ENCODE data around the gene MBD2.
A peak's percentile ranks its signal among the peaks of the same experiment; 100 is the strongest.
"Not testable (repeated sequence)": the region's sequence is repeated elsewhere in the genome, so short reads cannot be mapped to it uniquely, and the experiment has no call there.

MBD2 gene

GRCh38 chr18:54261894-54262293 lies 37.4 kb upstream of the MBD2 start:
- no peaks in the 10 kb centered on the region for H3K79me1 ChIP-seq (ENCODE audit: low read length)
- H2AK5ac ChIP-seq (ENCODE audit: low read length): no peak overlapping the region
- H2BK15ac ChIP-seq (replicated peaks; ENCODE audit: low read depth): no peak overlapping the region
- H3K23ac ChIP-seq (ENCODE audit: low read length): no peak overlapping the region
- no CpG with 5 or more reads among the region's 3 CpGs for WGBS (ENCODE audit: extremely low coverage, insufficient coverage, low lambda C conversion rate)
- no peaks in the 10 kb centered on the region for H3K36me3 ChIP-seq (ENCODE audit: control insufficient read depth, insufficient read depth, low read length)
- no peak for DNase-seq
- no peak overlapping the region for H3K18ac ChIP-seq (ENCODE audit: low read length)
- no peak overlapping the region for H4K5ac ChIP-seq (ENCODE audit: low read length)
- no peak overlapping the region for H3K9ac ChIP-seq (ENCODE audit: low read length)
- H3K4me3 ChIP-seq (ENCODE audit: low read length): no peak overlapping the region
- H3K56ac ChIP-seq (ENCODE audit: low read length): no peak overlapping the region
- H3K27me3 ChIP-seq (ENCODE audit: insufficient read depth, low read length, poor library complexity): no peaks in the 10 kb centered on the region
- H3K79me2 ChIP-seq (ENCODE audit: control insufficient read depth, insufficient read depth, low read length): no peaks in the 10 kb centered on the region
- H3K4ac ChIP-seq (ENCODE audit: low read depth, low read length): no peak overlapping the region
- H4K8ac ChIP-seq (ENCODE audit: low read depth, low read length): no peak overlapping the region
- H2BK120ac ChIP-seq (ENCODE audit: low read depth, low read length): no peak overlapping the region
- H3K27ac ChIP-seq (ENCODE audit: low read depth, low read length): no peak overlapping the region
- no peaks in the 10 kb centered on the region for H3K4me1 ChIP-seq (ENCODE audit: control insufficient read depth, low read depth, low read length)
- no peak overlapping the region for H3K4me2 ChIP-seq (ENCODE audit: low read length)
- H2BK5ac ChIP-seq (ENCODE audit: low read length): no peak overlapping the region

- Histone ChIP-seq H2BK120ac (ENCODE audit: low read depth, low read length) (no peak overlapping the region), H3K36me3 (ENCODE audit: control insufficient read depth, insufficient read depth, low read length) (no peaks in the 10 kb centered on the region), H4K5ac (ENCODE audit: low read length) (no peak overlapping the region), H3K4me1 (ENCODE audit: control insufficient read depth, low read depth, low read length) (no peaks in the 10 kb centered on the region), H3K56ac (ENCODE audit: low read length) (no peak overlapping the region), H3K27ac (ENCODE audit: low read depth, low read length) (no peak overlapping the region), H3K4me2 (ENCODE audit: low read length) (no peak overlapping the region), H3K9ac (ENCODE audit: low read length) (no peak overlapping the region), H2AK5ac (ENCODE audit: low read length) (no peak overlapping the region), H3K23ac (ENCODE audit: low read length) (no peak overlapping the region), H2BK15ac (replicated peaks; ENCODE audit: low read depth) (peak overlapping the region; percentile 6), H3K27me3 (ENCODE audit: insufficient read depth, low read length, poor library complexity) (no peaks in the 10 kb centered on the region), H3K4ac (ENCODE audit: low read depth, low read length) (no peak overlapping the region), H3K4me3 (ENCODE audit: low read length) (no peak overlapping the region), H3K18ac (ENCODE audit: low read length) (no peak overlapping the region), H2BK5ac (ENCODE audit: low read length) (no peak overlapping the region), H4K8ac (ENCODE audit: low read depth, low read length) (no peak overlapping the region), H3K79me1 (ENCODE audit: low read length) (no peaks in the 10 kb centered on the region), H3K79me2 (ENCODE audit: control insufficient read depth, insufficient read depth, low read length) (no peaks in the 10 kb centered on the region)
- WGBS (ENCODE audit: extremely low coverage, insufficient coverage, low lambda C conversion rate): no CpG with 5 or more reads among the region's 9 CpGs
- DNase-seq: no peak
Measured at GRCh38 chr18:54260396-54261072, 36.1 kb upstream of the MBD2 start.

- not testable (repeated sequence) for H3K4ac ChIP-seq (ENCODE audit: low read depth, low read length); H3K36me3 ChIP-seq (ENCODE audit: control insufficient read depth, insufficient read depth, low read length); H2BK15ac ChIP-seq (replicated peaks; ENCODE audit: low read depth); H3K56ac ChIP-seq (ENCODE audit: low read length); H3K79me2 ChIP-seq (ENCODE audit: control insufficient read depth, insufficient read depth, low read length); H4K8ac ChIP-seq (ENCODE audit: low read depth, low read length); H3K27ac ChIP-seq (ENCODE audit: low read depth, low read length); H3K4me3 ChIP-seq (ENCODE audit: low read length); H3K18ac ChIP-seq (ENCODE audit: low read length); H3K79me1 ChIP-seq (ENCODE audit: low read length); H3K4me2 ChIP-seq (ENCODE audit: low read length); H4K5ac ChIP-seq (ENCODE audit: low read length); H2BK5ac ChIP-seq (ENCODE audit: low read length); H3K4me1 ChIP-seq (ENCODE audit: control insufficient read depth, low read depth, low read length); H3K9ac ChIP-seq (ENCODE audit: low read length); H3K23ac ChIP-seq (ENCODE audit: low read length); H3K27me3 ChIP-seq (ENCODE audit: insufficient read depth, low read length, poor library complexity); H2AK5ac ChIP-seq (ENCODE audit: low read length); H2BK120ac ChIP-seq (ENCODE audit: low read depth, low read length)
- WGBS (ENCODE audit: extremely low coverage, insufficient coverage, low lambda C conversion rate): no CpG with 5 or more reads among the region's 6 CpGs
- DNase-seq: peak; percentile 63
Measured at GRCh38 chr18:54257818-54258217, 33.3 kb upstream of the MBD2 start.

GRCh38 chr18:54257015-54257414 lies 32.5 kb upstream of the MBD2 start:
- no peak overlapping the region for H2BK15ac ChIP-seq (replicated peaks; ENCODE audit: low read depth)
- no peaks in the 10 kb centered on the region for H3K79me1 ChIP-seq (ENCODE audit: low read length)
- H2BK5ac ChIP-seq (ENCODE audit: low read length): no peak overlapping the region
- H3K18ac ChIP-seq (ENCODE audit: low read length): no peak overlapping the region
- no peaks in the 10 kb centered on the region for H3K36me3 ChIP-seq (ENCODE audit: control insufficient read depth, insufficient read depth, low read length)
- H3K9ac ChIP-seq (ENCODE audit: low read length): no peak overlapping the region
- no peak overlapping the region for H3K27ac ChIP-seq (ENCODE audit: low read depth, low read length)
- no peak overlapping the region for H2AK5ac ChIP-seq (ENCODE audit: low read length)
- H4K5ac ChIP-seq (ENCODE audit: low read length): no peak overlapping the region
- H2BK120ac ChIP-seq (ENCODE audit: low read depth, low read length): no peak overlapping the region
- H3K4me3 ChIP-seq (ENCODE audit: low read length): no peak overlapping the region
- no peak overlapping the region for H4K8ac ChIP-seq (ENCODE audit: low read depth, low read length)
- no peak overlapping the region for H3K23ac ChIP-seq (ENCODE audit: low read length)
- DNase-seq: no peak
- H3K4me1 ChIP-seq (ENCODE audit: control insufficient read depth, low read depth, low read length): no peaks in the 10 kb centered on the region
- no CpG with 5 or more reads among the region's 2 CpGs for WGBS (ENCODE audit: extremely low coverage, insufficient coverage, low lambda C conversion rate)
- H3K4me2 ChIP-seq (ENCODE audit: low read length): no peak overlapping the region
- no peak overlapping the region for H3K56ac ChIP-seq (ENCODE audit: low read length)
- H3K4ac ChIP-seq (ENCODE audit: low read depth, low read length): no peak overlapping the region
- H3K79me2 ChIP-seq (ENCODE audit: control insufficient read depth, insufficient read depth, low read length): no peaks in the 10 kb centered on the region
- no peaks in the 10 kb centered on the region for H3K27me3 ChIP-seq (ENCODE audit: insufficient read depth, low read length, poor library complexity)

GRCh38 chr18:54255141-54255540 lies 30.7 kb upstream of the MBD2 start:
- no peak overlapping the region for H3K27ac ChIP-seq (ENCODE audit: low read depth, low read length)
- no peak overlapping the region for H2BK15ac ChIP-seq (replicated peaks; ENCODE audit: low read depth)
- no peaks in the 10 kb centered on the region for H3K36me3 ChIP-seq (ENCODE audit: control insufficient read depth, insufficient read depth, low read length)
- no peaks in the 10 kb centered on the region for H3K4me1 ChIP-seq (ENCODE audit: control insufficient read depth, low read depth, low read length)
- H3K79me2 ChIP-seq (ENCODE audit: control insufficient read depth, insufficient read depth, low read length): no peaks in the 10 kb centered on the region
- H4K5ac ChIP-seq (ENCODE audit: low read length): no peak overlapping the region
- no peak overlapping the region for H3K4ac ChIP-seq (ENCODE audit: low read depth, low read length)
- no peak overlapping the region for H3K18ac ChIP-seq (ENCODE audit: low read length)
- no peak overlapping the region for H2BK5ac ChIP-seq (ENCODE audit: low read length)
- H3K4me3 ChIP-seq (ENCODE audit: low read length): no peak overlapping the region
- H3K27me3 ChIP-seq (ENCODE audit: insufficient read depth, low read length, poor library complexity): no peaks in the 10 kb centered on the region
- no peak overlapping the region for H2AK5ac ChIP-seq (ENCODE audit: low read length)
- H3K4me2 ChIP-seq (ENCODE audit: low read length): no peak overlapping the region
- DNase-seq: no peak
- H3K56ac ChIP-seq (ENCODE audit: low read length): no peak overlapping the region
- no peak overlapping the region for H3K23ac ChIP-seq (ENCODE audit: low read length)
- no CpG with 5 or more reads among the region's 1 CpG for WGBS (ENCODE audit: extremely low coverage, insufficient coverage, low lambda C conversion rate)
- H4K8ac ChIP-seq (ENCODE audit: low read depth, low read length): no peak overlapping the region
- H3K9ac ChIP-seq (ENCODE audit: low read length): no peak overlapping the region
- no peak overlapping the region for H2BK120ac ChIP-seq (ENCODE audit: low read depth, low read length)
- no peaks in the 10 kb centered on the region for H3K79me1 ChIP-seq (ENCODE audit: low read length)

GRCh38 chr18:54254265-54254758 lies 29.8 kb upstream of the MBD2 start:
- Histone ChIP-seq H3K79me2 (ENCODE audit: control insufficient read depth, insufficient read depth, low read length) (no peaks in the 10 kb centered on the region), H3K9ac (ENCODE audit: low read length) (no peak overlapping the region), H3K23ac (ENCODE audit: low read length) (no peak overlapping the region), H4K5ac (ENCODE audit: low read length) (no peak overlapping the region), H3K4me1 (ENCODE audit: control insufficient read depth, low read depth, low read length) (no peaks in the 10 kb centered on the region), H3K56ac (ENCODE audit: low read length) (no peak overlapping the region), H3K4me2 (ENCODE audit: low read length) (no peak overlapping the region), H3K36me3 (ENCODE audit: control insufficient read depth, insufficient read depth, low read length) (no peaks in the 10 kb centered on the region), H3K4me3 (ENCODE audit: low read length) (no peak overlapping the region), H3K27ac (ENCODE audit: low read depth, low read length) (no peak overlapping the region), H2BK5ac (ENCODE audit: low read length) (no peak overlapping the region), H3K27me3 (ENCODE audit: insufficient read depth, low read length, poor library complexity) (no peaks in the 10 kb centered on the region), H3K79me1 (ENCODE audit: low read length) (no peaks in the 10 kb centered on the region), H2AK5ac (ENCODE audit: low read length) (no peak overlapping the region), H3K4ac (ENCODE audit: low read depth, low read length) (no peak overlapping the region), H2BK15ac (replicated peaks; ENCODE audit: low read depth) (no peak overlapping the region), H4K8ac (ENCODE audit: low read depth, low read length) (no peak overlapping the region), H3K18ac (ENCODE audit: low read length) (no peak overlapping the region), H2BK120ac (ENCODE audit: low read depth, low read length) (no peak overlapping the region)
- DNase-seq: no peak
- no CpG with 5 or more reads among the region's 10 CpGs for WGBS (ENCODE audit: extremely low coverage, insufficient coverage, low lambda C conversion rate)
